Measurements from ENCODE around the gene SMOC1. TPM values are rescaled to one million over a fixed set of nuclear protein-coding genes. Genes with fewer than 3 reads are reported as not detected.

The SMOC1 gene
- total RNA-seq, 1 experiment from 2014 or later = 3.1 TPM

DNA sequence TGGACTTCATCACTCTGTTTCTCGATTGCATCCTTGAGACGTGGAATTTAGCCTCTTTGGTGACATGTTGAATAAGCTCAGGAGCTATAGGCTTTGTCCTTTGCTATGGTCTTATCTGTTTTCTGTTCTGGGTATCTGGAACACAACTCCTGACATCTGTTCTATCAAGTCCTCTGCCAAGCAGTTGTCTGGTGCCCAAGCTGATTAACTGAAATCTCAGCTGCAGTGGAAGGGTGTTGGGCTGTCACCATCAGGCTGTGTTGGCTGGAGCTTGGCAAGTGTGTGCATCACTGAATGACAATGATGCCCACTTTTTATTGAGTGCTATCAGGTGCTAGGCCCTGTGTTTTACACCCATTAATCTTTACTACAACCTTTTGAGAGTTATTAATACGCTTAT lies 77.8 kb downstream of the SMOC1 start:
- no peak for DNase-seq (ENCODE audit: low read depth)
- in situ Hi-C loops (cut with HindIII; ENCODE audit: low pct_unique_long_range_greater_than_20kb, low sequenced_read_pairs) = no loop called here

DNA sequence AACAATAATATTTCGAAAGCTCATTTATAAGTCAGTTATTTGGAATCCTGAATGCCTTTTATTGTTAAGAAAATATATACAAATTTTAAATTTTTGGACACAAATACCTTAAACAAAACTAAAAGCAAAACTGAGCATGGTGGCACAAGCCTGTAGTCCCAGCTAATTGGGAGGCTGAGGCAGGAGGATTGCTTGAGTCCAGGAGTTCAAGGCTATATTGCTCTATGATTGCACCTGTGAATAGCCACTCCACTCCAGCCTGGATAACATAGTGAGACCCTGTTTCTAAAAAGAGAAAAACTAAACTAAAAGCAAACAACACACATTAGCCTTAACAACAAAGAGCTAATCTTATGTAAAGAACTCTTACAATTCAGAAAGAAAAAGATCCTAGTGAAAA lies 78.8 kb downstream of the SMOC1 start:
- in situ Hi-C loops (cut with HindIII; ENCODE audit: low pct_unique_long_range_greater_than_20kb, low sequenced_read_pairs) = no loop called here
- DNase-seq (ENCODE audit: low read depth) = no peak

DNA sequence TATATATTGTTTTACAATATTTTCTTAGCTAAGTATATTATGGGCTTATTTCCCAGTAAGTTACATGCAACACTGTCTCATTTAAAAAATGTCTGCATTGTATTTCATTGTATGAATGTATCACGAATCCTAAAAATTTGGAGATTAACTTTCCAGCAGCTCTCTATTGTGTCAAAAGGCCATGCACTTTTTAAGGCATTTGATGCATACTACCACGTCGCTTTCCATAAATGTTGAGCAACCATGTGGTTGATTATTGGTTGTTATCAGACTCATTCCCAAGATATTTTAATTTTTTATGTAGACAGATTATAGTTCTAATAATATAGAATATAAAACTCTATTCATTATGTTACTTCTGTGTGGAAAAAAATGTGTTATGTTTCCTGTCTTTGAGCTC lies 79.9 kb downstream of the SMOC1 start:
- in situ Hi-C loops (cut with HindIII; ENCODE audit: low pct_unique_long_range_greater_than_20kb, low sequenced_read_pairs) = no loop called here
- no peak for DNase-seq (ENCODE audit: low read depth)

DNA sequence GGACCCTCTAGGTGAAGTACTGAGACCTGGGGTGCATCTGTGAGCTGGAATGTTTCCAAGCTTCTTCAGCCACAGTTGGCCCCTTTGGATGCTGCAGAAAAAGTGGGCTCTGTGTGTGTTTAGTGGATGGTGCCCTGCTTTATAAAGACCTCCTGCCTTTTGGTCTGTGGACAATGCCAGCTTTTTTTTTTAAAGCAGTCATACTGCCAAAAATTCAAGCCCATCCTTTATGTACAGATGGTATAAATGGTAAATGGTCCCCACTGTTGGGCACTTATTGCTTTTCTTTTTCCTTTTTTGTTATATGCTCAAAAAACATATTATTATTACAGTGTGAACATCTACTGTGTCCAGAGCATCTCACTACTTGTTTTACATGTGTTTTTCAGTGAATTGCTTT lies 81.1 kb downstream of the SMOC1 start:
- in situ Hi-C loops (cut with HindIII; ENCODE audit: low pct_unique_long_range_greater_than_20kb, low sequenced_read_pairs) = no loop called here
- DNase-seq (ENCODE audit: low read depth) = no peak

DNA sequence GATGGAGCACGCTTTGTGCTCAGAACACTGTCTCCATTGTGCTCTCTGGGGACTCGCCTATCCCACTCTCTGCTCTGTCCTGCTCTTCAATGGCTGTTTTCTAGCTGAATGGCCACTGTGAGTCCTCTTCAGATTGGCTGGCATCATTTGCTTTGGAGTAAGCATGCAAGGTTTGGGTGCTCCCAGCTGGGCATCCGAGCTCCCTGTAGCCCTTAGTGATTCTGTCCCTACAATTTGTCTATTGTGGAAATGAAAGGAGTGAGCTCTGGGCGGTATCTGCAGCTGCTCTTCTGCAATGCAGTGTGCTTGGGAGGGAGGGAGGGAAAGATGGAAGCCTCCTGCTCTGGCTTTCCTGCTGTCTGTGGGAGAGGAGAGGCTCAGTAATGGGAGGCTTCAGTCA lies 84.8 kb downstream of the SMOC1 start:
- no peak for DNase-seq (ENCODE audit: low read depth)
- in situ Hi-C loops (cut with HindIII; ENCODE audit: low pct_unique_long_range_greater_than_20kb, low sequenced_read_pairs) = no loop called here

DNA sequence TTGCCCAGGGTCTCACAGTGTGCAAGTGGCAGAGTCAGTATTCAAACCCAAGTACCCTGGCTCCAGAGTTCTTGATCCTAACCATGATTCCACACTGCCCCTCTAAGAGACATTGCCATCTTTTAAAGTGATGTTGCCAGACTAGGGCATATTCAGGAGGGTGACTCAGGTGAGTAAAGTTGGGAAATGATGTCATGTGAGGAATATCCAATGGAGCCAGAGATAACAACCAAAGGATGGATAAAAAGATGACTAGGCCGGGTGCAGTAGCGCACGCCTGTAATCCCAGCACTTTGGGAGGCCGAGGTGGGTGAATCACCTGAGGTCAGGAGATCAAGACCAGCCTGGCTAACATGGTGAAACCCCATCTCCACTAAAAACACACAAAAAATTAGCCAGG lies 85.6 kb downstream of the SMOC1 start:
- no peak for DNase-seq (ENCODE audit: low read depth)
- in situ Hi-C loops (cut with HindIII; ENCODE audit: low pct_unique_long_range_greater_than_20kb, low sequenced_read_pairs) = no loop called here

DNA sequence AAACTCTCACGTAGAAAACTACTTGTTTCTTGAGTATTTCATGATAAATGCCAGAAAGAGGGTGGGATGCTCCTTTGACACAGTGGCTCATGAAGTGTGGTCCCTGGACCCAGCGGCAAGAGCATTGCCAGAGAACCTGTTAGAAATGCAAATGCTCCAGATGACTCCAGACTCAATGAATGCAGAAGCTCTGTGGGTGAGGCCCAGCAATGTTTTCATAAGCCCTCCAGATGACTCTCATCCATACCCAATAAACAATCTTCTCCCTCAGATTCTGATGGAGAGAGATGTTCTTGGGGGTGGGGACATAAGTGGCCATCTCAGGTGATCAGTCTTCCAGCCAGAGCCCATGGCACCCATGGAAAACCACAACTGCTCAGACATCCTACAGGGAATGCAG lies 88.9 kb downstream of the SMOC1 start:
- no peak for DNase-seq (ENCODE audit: low read depth)
- in situ Hi-C loops (cut with HindIII; ENCODE audit: low pct_unique_long_range_greater_than_20kb, low sequenced_read_pairs) = no loop called here

DNA sequence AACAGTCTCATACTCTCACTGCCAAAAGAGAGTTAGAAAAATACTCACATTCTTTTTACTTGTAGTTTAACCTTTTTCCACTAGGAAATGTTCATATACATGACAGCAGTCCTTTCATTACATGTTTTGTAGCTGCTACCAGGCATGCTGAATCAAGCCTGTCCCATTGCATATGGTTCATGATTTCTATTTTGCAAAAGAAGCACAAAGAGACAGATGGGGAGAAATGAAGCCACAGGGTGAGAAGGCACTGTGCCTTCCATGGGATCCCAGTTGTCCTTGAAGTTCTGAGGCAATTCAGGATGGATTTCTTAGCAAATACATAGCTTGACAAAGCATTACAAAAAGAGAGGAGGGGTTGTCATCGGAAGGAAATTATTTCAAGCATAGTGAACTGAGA lies 89.5 kb downstream of the SMOC1 start:
- DNase-seq (ENCODE audit: low read depth) = no peak
- in situ Hi-C loops (cut with HindIII; ENCODE audit: low pct_unique_long_range_greater_than_20kb, low sequenced_read_pairs) = no loop called here

DNA sequence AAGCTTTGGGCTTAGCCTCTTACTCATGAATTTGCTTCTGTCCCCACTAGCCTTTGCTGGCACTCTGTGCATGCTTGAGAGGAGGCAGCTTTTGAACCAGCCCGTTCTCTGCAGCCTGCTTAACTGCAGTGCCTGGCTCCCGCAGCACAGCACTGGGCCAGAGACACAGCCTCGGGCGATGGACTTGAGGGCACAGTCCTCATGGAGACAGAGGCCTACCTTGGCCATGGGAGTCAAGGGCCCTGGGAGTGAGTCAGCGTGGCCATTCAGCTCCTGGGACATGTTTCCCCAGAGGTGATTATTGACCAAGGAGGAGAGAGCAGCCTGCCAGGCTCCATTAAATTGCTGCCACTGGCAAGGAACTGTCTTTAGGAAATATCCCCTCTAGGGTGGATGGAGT lies 93.5 kb downstream of the SMOC1 start:
- in situ Hi-C loops (cut with HindIII; ENCODE audit: low pct_unique_long_range_greater_than_20kb, low sequenced_read_pairs) = no loop called here

DNA sequence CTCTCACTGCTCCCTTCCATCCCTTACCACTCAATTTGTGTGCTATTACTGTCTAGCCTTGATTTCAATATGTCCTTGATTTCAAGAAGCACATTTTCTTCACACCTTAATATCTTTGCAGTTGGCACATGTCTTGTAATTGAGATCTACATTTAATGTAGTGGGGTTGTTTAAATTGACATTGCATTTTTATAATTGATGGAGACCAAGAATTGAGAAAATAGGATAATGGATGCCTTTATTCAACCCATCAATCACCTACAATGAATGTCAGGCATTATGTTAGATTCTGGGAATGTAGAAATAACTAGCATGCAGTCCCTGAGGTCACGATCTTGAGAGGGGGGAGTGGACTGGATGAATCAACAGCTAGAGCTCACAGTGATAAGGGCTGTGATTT lies 94.6 kb downstream of the SMOC1 start:
- DNase-seq (ENCODE audit: low read depth) = no peak
- in situ Hi-C loops (cut with HindIII; ENCODE audit: low pct_unique_long_range_greater_than_20kb, low sequenced_read_pairs) = no loop called here

More for the DNA sequence above, 93.5 kb downstream of the SMOC1 start:
- no peak for DNase-seq (ENCODE audit: low read depth)

DNA sequence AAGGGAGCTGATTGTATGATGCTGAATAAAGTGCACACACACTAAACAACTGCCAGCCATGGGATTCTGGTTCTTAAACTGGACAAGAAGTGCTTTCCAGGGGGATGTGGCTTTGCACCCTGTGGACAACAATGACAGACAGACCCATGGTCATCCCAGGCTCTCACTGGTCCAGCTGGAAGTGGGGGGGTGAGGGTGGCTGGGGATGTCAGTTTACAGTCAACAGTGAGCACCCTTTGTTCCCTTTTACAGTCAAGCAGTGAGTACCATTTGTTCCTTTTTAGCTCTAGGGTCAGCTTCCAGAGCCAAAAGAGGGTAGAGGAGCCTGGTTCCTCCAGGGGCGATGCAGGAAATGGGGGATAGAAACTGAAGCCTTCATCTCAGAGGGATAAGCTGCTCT lies 100.7 kb downstream of the SMOC1 start:
- in situ Hi-C loops (cut with HindIII; ENCODE audit: low pct_unique_long_range_greater_than_20kb, low sequenced_read_pairs) = no loop called here
- DNase-seq (ENCODE audit: low read depth) = no peak

DNA sequence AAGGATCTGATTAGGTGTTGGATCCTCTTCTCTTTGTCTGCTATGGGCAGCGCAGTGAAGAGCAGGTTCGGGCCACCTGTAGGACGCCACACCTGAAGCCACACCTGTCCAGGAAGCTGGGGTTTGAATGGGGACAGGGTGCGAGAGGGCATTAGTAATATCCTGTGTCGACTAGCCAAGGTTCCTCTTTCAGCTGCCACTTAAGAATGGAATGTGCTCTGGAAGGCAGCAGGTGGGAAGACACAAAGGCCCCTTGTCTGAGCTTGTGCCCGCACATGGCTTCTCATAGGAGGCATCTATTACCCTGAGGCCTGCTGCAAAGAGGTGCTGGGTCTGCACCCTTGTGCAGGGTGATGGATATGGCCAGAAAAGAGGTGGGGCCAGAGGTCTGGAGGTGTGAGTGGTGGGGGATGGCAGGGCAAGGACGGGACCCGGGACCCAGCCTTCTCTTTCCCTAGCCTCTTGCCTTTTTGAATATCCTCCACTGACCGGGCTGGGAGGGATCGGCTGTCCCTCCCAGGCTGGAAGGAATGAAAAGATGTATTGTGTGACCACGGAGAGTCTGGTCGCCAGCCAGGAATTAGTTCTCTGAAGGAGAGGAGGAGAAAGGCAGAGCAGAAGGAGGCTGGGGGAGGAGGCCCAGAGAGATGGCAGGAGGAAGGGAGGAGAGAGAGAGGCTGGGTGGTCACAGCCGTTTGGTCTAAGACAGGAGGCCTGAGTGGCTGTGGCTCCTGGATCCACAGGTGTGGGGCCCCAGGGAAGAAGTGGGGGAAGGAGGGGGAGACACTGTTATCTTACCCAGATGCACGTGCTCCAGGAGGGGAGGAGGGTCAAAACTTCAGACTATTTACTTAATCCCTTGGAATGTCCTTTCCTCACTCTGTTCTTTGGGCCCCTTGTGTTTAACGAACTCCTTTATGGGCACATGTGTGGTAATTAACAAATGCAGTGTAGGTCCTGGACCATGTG lies 101.5 kb downstream of the SMOC1 start:
- DNase-seq (ENCODE audit: low read depth) = no peak
- in situ Hi-C loops (cut with HindIII; ENCODE audit: low pct_unique_long_range_greater_than_20kb, low sequenced_read_pairs) = no loop called here

DNA sequence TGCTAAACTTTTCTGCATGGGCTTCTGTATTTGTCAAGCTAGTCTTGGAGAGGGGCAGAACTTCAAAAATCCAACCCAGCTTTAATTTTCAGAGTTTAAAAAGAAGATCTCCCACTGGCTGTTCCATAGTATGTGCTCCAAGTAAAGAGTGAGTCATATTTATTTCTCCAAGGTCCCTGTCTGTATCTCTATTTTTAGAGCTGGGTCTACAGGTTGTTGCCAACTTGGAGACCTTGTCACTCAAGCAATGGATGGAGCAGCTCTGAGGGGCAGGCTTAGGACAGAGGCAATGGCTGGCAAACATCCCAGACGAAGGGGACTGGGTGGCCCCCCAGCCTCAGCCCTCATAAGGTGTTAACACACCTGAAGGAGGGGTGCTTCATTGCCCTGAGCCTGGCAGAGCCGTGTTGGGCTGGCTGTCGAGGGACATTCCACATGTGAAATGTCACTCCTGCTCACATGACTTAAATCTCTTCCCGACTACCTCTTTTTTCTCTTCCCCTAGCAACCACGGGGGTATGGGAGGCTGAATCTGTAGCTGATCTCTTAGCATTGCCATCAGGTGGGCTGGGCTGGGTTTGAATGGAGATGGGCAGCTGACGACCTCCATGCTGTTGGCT lies 103.1 kb downstream of the SMOC1 start:
- in situ Hi-C loops (cut with HindIII; ENCODE audit: low pct_unique_long_range_greater_than_20kb, low sequenced_read_pairs) = no loop called here
- no peak for DNase-seq (ENCODE audit: low read depth)

DNA sequence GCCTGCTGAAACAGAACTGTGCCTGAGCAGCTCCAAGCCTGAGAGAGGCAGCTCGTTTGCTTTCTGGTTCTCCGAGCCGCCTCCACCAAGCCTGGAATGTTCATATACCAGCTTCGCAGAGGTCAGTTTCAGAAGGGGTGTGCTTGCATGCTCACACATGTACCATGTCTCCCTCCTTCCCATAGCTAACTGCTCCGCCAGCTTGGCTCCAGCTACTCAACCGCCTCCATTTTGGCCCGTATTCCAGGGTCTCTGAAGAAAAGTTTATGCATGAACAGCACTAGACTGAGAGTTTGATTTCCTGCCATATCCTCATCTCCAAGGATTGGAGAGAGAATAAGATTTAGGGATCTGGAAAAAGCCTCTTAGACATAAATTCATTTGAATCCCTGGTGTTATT lies 103.7 kb downstream of the SMOC1 start:
- in situ Hi-C loops (cut with HindIII; ENCODE audit: low pct_unique_long_range_greater_than_20kb, low sequenced_read_pairs) = no loop called here
- no peak for DNase-seq (ENCODE audit: low read depth)

DNA sequence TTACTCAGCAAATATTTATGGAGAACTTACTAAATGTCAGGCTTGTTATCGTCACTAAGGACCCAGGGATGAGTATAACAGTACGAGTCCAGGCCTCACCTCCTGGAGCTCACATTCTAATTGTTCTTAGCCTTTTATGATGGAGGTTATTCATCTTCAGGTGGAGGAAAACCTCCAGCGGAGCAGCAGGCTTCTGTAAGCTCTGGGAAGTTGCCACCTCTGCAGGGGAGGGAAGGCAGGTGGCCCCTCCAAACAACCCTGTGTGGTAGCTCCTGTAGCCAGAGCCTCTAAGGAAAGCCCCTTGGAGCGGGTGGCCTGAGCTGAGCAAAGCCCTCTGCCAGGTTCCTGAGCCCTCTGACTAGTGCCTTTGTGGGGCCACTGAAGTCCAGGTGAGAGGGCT lies 104.1 kb downstream of the SMOC1 start:
- no peak for DNase-seq (ENCODE audit: low read depth)
- in situ Hi-C loops (cut with HindIII; ENCODE audit: low pct_unique_long_range_greater_than_20kb, low sequenced_read_pairs) = no loop called here

DNA sequence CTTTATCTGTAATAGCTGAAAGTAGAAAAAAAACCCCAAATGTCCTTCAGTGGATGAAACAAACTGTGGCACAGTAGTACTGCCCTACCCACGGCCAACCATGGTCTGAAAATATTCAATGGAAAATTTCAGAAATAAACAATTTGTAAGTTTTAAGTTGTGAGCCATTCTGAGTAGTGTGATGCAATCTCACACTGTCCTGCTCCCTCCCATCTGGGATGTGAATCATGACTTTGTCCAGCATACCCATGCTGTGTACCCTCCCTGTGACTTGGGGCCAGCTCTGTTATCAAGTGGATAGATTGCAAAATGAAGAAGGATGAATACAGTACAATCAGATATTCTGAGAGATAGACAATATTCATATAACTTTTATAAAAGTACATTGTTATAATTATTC lies 106.2 kb downstream of the SMOC1 start:
- in situ Hi-C loops (cut with HindIII; ENCODE audit: low pct_unique_long_range_greater_than_20kb, low sequenced_read_pairs) = no loop called here
- no peak for DNase-seq (ENCODE audit: low read depth)

DNA sequence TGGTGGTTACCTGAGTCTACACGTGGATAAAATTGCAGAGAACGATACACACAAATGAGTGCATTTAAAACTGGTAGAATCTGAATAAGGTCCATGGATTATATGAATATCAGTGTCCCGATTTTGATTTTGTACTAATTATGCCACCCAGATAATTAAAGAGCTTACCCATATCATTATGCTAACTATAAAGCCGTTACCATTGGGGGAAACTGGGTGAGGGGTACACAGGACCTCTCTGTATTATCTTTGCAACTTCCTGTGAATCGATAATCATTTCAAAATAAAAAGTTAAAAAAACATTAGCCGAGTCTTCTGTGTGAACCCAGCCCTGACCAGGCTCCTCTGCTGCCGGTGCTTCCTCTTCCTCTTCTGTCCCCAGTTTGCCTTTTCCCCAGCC lies 107.1 kb downstream of the SMOC1 start:
- DNase-seq (ENCODE audit: low read depth) = no peak
- in situ Hi-C loops (cut with HindIII; ENCODE audit: low pct_unique_long_range_greater_than_20kb, low sequenced_read_pairs) = no loop called here

DNA sequence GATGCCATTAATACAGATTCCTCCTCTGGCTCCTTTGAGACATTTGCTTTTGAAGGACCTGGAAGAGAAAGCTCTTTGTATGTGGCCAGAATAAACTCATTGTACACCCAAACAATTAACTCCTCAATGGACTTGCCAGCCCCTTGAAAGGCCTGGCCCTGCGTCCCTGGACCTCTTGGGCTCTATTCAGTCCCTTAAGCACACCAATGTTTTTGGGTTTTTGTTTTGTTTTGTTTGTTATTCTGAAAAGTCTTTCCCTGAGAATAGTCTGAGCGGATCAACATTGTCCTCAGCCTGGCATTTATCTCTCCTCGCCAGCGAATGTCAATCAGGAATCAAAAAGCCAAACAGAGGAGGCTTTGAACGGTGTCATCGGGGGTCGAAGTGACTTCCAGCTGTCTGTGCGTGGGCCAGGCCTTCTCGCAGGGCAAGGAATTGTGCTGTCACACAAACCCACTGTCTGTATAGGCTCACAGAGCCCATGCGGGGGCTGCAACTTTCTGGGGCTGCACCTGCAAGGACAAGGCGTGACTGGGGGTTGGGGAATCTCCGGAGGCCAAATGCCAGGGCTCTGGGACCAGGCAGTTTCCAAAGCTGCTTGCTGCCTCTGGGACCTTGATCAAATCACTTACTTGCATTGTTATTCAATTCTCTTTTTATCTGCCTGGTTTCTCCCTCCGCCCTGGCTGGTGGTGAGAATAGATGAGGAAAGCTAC lies 108.3 kb downstream of the SMOC1 start:
- no peak for DNase-seq (ENCODE audit: low read depth)
- in situ Hi-C loops (cut with HindIII; ENCODE audit: low pct_unique_long_range_greater_than_20kb, low sequenced_read_pairs) = no loop called here

DNA sequence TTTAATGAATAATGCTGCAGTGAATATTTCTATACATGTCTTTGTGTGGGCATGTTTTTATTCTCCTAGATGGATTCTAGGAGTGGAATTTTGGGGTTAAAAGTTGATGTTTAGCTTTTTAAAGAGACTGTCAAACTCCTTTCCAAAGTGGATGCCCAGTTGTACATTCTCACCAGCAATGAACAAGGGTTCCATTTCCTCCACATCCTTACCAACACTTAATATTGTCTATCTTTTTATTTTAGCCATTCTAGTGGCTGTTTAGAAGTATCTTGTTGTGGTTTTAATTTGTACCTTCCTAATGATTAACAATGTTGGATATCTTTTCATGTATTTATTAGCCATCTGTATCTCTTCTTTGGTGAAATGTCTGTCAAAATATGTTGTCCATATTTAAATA lies 109.8 kb downstream of the SMOC1 start:
- no peak for DNase-seq (ENCODE audit: low read depth)
- in situ Hi-C loops (cut with HindIII; ENCODE audit: low pct_unique_long_range_greater_than_20kb, low sequenced_read_pairs) = no loop called here
